PC-3 (cell line): ENCODE results near the gene SPARCL1. TPM values are rescaled to one million over a fixed set of nuclear protein-coding genes. Genes with fewer than 3 reads are reported as not detected.

ENCODE experiments used
- ATAC-seq: fragments of 200-7000 bp; cut with Tn5 transposase; 2 replicates; pipeline ENCODE4 v1.9.1; 2020; ENCODE audit warnings: mild to moderate bottlenecking, moderate library complexity
- BruUV-seq: library from RNA; stranded (reverse); fragments of 400-500 nt; replicated peaks from 2 replicates; lab custom pipeline; 2021; lab: Mats Ljungman, UMichigan
- CTCF ChIA-PET: fragments of 300-600 bp; sonication (Branson Sonifier 250); formaldehyde crosslinking; loops from one replicate; lab custom pipeline; 2022; ENCODE audit warnings: antibody characterized with exemption; lab: Charles Lee
- POLR2A ChIA-PET: fragments of 300-600 bp; sonication (Branson Sonifier 250); formaldehyde crosslinking; loops from one replicate; lab custom pipeline; 2022; ENCODE audit warnings: antibody characterized with exemption; ENCODE audit not compliant: unreplicated experiment; lab: Charles Lee
- DNase-seq: peaks from one replicate; pipeline ENCODE4 v3.0.0-alpha.2; 2015
- H2AFZ ChIP-seq: fragments of 300-600 bp; sonication (generic); 2 replicates; pipeline ENCODE4 v1.6.0; 2016; ENCODE audit warnings: antibody characterized with exemption, low read length
- H3F3A ChIP-seq: fragments of 300-600 bp; sonication (generic); one replicate; pipeline ENCODE4 v1.6.0; 2017; ENCODE audit warnings: antibody characterized with exemption, low read length, control low read depth, mild to moderate bottlenecking; ENCODE audit not compliant: unreplicated experiment
- H3K27ac ChIP-seq: fragments of 300-600 bp; sonication (generic); 2 replicates; pipeline ENCODE4 v1.5.1; 2016; ENCODE audit warnings: mild to moderate bottlenecking, low read length
- H3K27me3 ChIP-seq: fragments of 300-600 bp; sonication (generic); 2 replicates; pipeline ENCODE4 v1.6.1; 2016; ENCODE audit warnings: low read length, mixed read lengths
- H3K36me3 ChIP-seq: fragments of 300-600 bp; sonication (generic); 2 replicates; pipeline ENCODE4 v1.6.1; 2016; ENCODE audit warnings: low read depth, mixed run types, low read length, mixed read lengths
- H3K4me1 ChIP-seq: fragments of 300-600 bp; sonication (generic); 2 replicates; pipeline ENCODE4 v1.5.1; 2016; ENCODE audit warnings: low read length; ENCODE audit not compliant: insufficient read depth
- H3K4me2 ChIP-seq: fragments of 300-600 bp; sonication (generic); 2 replicates; pipeline ENCODE4 v1.6.0; 2016; ENCODE audit warnings: low read length
- H3K4me3 ChIP-seq: fragments of 300-600 bp; sonication (generic); 2 replicates; pipeline ENCODE4 v1.5.1; 2016; ENCODE audit warnings: mild to moderate bottlenecking, low read length, mixed read lengths
- H3K79me2 ChIP-seq: fragments of 300-600 bp; sonication (generic); 2 replicates; pipeline ENCODE4 v1.6.1; 2017; ENCODE audit warnings: low read length, mixed read lengths
- H3K9ac ChIP-seq: fragments of 300-600 bp; sonication (generic); 2 replicates; pipeline ENCODE4 v1.6.0; 2016; ENCODE audit warnings: mild to moderate bottlenecking, low read length
- H3K9me2 ChIP-seq: fragments of 300-600 bp; sonication (generic); replicated peaks from 2 replicates; pipeline ENCODE4 v1.6.1; 2016; ENCODE audit warnings: mixed run types, low read length, mixed read lengths
- H3K9me3 ChIP-seq: fragments of 300-600 bp; sonication (generic); 2 replicates; pipeline ENCODE4 v1.6.1; 2016; ENCODE audit warnings: low read length, mixed read lengths
- H4K20me1 ChIP-seq: fragments of 300-600 bp; sonication (generic); 2 replicates; pipeline ENCODE4 v1.6.1; 2016; ENCODE audit warnings: low read length, mixed read lengths
- EZH2 ChIP-seq: fragments of 300-600 bp; sonication (generic); IDR thresholded peaks from one replicate; pipeline ENCODE4 v1.6.1; 2017; ENCODE audit warnings: antibody characterized with exemption, mild to moderate bottlenecking, low read length; ENCODE audit not compliant: unreplicated experiment
- EZH2phosphoT487 ChIP-seq: fragments of 300-600 bp; sonication (generic); IDR thresholded peaks from 2 replicates; pipeline ENCODE4 v1.6.1; 2018; ENCODE audit warnings: mild to moderate bottlenecking, antibody characterized with exemption, low read length, borderline replicate concordance
- intact Hi-C: fragments of 100-400 bp; cut with micrococcal nuclease; formaldehyde crosslinking; loops from 2 replicates; pipeline ENCODE4 v1.9.0; 2023
- total RNA-seq: library from RNA; depleted of rRNA; stranded (reverse); fragments of >200 nt; gene quantifications from 2 replicates; pipeline ENCODE4 v1.2.3, GENCODE V29; 2014
- TF ChIP-seq, protein P1 (sequence below): fragments of 300-600 bp; sonication (generic); conservative IDR thresholded peaks from 2 replicates; pipeline ENCODE4 v1.5.1; 2017; ENCODE audit warnings: antibody characterized with exemption, low read depth, mild to moderate bottlenecking, low read length

SPARCL1 gene
- total RNA-seq, 1 experiment from 2014 or later: not detected

- ATAC-seq (no peak), DNase-seq (no peak)
- intact Hi-C loops: no loop called here
- TF ChIP-seq EZH2: no peak
- TF ChIP-seq EZH2phosphoT487: no peak
- TF ChIP-seq, protein P1, sequence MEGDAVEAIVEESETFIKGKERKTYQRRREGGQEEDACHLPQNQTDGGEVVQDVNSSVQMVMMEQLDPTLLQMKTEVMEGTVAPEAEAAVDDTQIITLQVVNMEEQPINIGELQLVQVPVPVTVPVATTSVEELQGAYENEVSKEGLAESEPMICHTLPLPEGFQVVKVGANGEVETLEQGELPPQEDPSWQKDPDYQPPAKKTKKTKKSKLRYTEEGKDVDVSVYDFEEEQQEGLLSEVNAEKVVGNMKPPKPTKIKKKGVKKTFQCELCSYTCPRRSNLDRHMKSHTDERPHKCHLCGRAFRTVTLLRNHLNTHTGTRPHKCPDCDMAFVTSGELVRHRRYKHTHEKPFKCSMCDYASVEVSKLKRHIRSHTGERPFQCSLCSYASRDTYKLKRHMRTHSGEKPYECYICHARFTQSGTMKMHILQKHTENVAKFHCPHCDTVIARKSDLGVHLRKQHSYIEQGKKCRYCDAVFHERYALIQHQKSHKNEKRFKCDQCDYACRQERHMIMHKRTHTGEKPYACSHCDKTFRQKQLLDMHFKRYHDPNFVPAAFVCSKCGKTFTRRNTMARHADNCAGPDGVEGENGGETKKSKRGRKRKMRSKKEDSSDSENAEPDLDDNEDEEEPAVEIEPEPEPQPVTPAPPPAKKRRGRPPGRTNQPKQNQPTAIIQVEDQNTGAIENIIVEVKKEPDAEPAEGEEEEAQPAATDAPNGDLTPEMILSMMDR: no peak
- no TSS peak for BruUV-seq
- Histone ChIP-seq H2AFZ (no peak overlapping the region), H3K9me2 (no peaks in the 10 kb centered on the region), H3K36me3 (no peaks in the 10 kb centered on the region), H3K9ac (no peak overlapping the region), H3K4me3 (no peak overlapping the region), H3F3A (no peaks in the 10 kb centered on the region), H4K20me1 (no peaks in the 10 kb centered on the region), H3K4me1 (peaks cover 2% of the 10 kb centered on the region; the same call in 1 of the 2 replicates), H3K27me3 (no peaks in the 10 kb centered on the region), H3K79me2 (no peaks in the 10 kb centered on the region), H3K27ac (no peak overlapping the region), H3K9me3 (no peaks in the 10 kb centered on the region), H3K4me2 (no peak overlapping the region)
- ChIA-PET POLR2A (interaction anchor here (0.6 kb wide), 1 partner anchor 1264 kb away, joined by 3 read pairs; no protein-coding TSS in a partner anchor), CTCF (no interaction called here)
Observed at GRCh38 chr4:87527431-87528220, 1.6 kb downstream of the SPARCL1 start.

GRCh38 chr4:87525636-87526295 lies 3.4 kb downstream of the SPARCL1 start:
- TF ChIP-seq, protein P1: no peak
- TF ChIP-seq EZH2 (no peak), EZH2phosphoT487 (no peak)
- H3K4me3 ChIP-seq: no peak overlapping the region
- no peaks in the 10 kb centered on the region for H3K36me3 ChIP-seq
- no peaks in the 10 kb centered on the region for H3K79me2 ChIP-seq
- DNase-seq (no peak), ATAC-seq (no peak)
- H3K9me3 ChIP-seq: no peaks in the 10 kb centered on the region
- no peaks in the 10 kb centered on the region for H3K9me2 ChIP-seq
- intact Hi-C loops: no loop called here
- H3K27me3 ChIP-seq: no peaks in the 10 kb centered on the region
- no peak overlapping the region for H3K9ac ChIP-seq
- H4K20me1 ChIP-seq: no peaks in the 10 kb centered on the region
- H3K27ac ChIP-seq: no peak overlapping the region
- no peak overlapping the region for H2AFZ ChIP-seq
- H3K4me1 ChIP-seq: peaks cover 14% of the 10 kb centered on the region
- no peaks in the 10 kb centered on the region for H3F3A ChIP-seq
- H3K4me2 ChIP-seq: no peak overlapping the region
- POLR2A ChIA-PET: no interaction called here
- BruUV-seq: no TSS peak
- CTCF ChIA-PET: no interaction called here

DNA sequence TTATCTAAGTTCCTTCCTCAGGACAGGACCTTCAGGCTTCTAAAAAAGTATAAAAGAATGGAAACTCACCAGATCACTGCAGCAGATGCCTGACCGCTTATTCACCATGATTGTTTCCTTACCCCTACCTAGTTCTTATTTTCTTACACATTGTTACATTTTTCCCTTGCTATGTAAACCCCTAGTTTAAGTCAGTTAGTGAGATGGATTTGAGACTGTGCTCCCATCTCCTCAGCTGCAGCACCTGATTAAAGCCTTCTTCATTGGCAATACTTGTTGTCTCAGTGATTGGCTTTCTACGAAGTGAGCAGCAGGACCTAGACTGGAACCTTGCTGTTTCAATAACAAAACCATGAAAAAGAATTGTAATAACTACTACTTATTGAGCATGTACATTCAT lies 4.7 kb downstream of the SPARCL1 start:
- Histone ChIP-seq H3K79me2 (no peaks in the 10 kb centered on the region), H3K9ac (no peak overlapping the region), H3K9me2 (no peaks in the 10 kb centered on the region), H3K27me3 (no peaks in the 10 kb centered on the region), H3K27ac (no peak overlapping the region), H3K36me3 (no peaks in the 10 kb centered on the region), H3K4me1 (peaks cover 14% of the 10 kb centered on the region), H3K4me3 (no peak overlapping the region), H3F3A (no peaks in the 10 kb centered on the region), H3K9me3 (no peaks in the 10 kb centered on the region), H4K20me1 (no peaks in the 10 kb centered on the region), H2AFZ (no peak overlapping the region), H3K4me2 (no peak overlapping the region)
- intact Hi-C loops: no loop called here
- TF ChIP-seq, protein P1: no peak
- TF ChIP-seq EZH2phosphoT487: no peak
- no peak for TF ChIP-seq EZH2
- POLR2A ChIA-PET: no interaction called here
- ATAC-seq (no peak), DNase-seq (no peak)
- CTCF ChIA-PET: no interaction called here
- BruUV-seq: no TSS peak
